ENCODE results near the gene CDCP2. TPM values are rescaled to one million over a fixed set of nuclear protein-coding genes. Genes with fewer than 3 reads are reported as not detected.

CDCP2 gene
- total and polyA plus RNA-seq, 2 donors (not counting 1 experiment from before 2014, with no cell fraction given) = 0.25 TPM; not detected in 1

GRCh38 chr1:54158071-54158470 lies 5.3 kb upstream of the CDCP2 start:
- TF ChIP-seq CTCF (IDR thresholded peaks at IDR 0.05) = no peak
- TF ChIP-seq EZH2 (IDR thresholded peaks at IDR 0.05; ENCODE audit: borderline replicate concordance, insufficient read depth, low read depth, low read length, poor library complexity, severe bottlenecking) = no peak
- CTCF ChIA-PET = no interaction called here
- Histone ChIP-seq H3K4me3 (ENCODE audit: control extremely low read depth in 1 of 5, extremely low read depth in 1 of 5, insufficient read depth in 1 of 5, low read depth in 2 of 5, low read length in 4 of 5) (no peak overlapping the region), H3K79me2 (ENCODE audit: control insufficient read depth, insufficient read depth, low read length) (no peaks in the 10 kb centered on the region), H3K27ac (ENCODE audit: low read length in 2 of 2) (no peak overlapping the region), H3K4me1 (ENCODE audit: control insufficient read depth in 2 of 2, insufficient read depth in 2 of 2, low read length in 2 of 2) (no peaks in the 10 kb centered on the region), H3K4me2 (replicated peaks; ENCODE audit: low read depth, low read length, poor library complexity, severe bottlenecking) (no peak overlapping the region), H3K9me3 (ENCODE audit: control extremely low read depth in 1 of 3, control insufficient read depth in 2 of 3, insufficient read depth in 1 of 3, low read length in 2 of 3) (no peaks in the 10 kb centered on the region), H2AFZ (ENCODE audit: insufficient read depth, low read depth, low read length, poor library complexity, severe bottlenecking) (no peak overlapping the region), H4K20me1 (ENCODE audit: control insufficient read depth, insufficient read depth, low read length, poor library complexity, severe bottlenecking) (no peaks in the 10 kb centered on the region), H3K27me3 (replicated peaks in 1 of 4; ENCODE audit: control extremely low read depth in 1 of 4, control insufficient read depth in 3 of 4, insufficient read depth in 4 of 4, low read length in 3 of 4) (no peaks in the 10 kb centered on the region), H3K9ac (ENCODE audit: low read length) (no peak overlapping the region), H3K36me3 (replicated peaks in 1 of 2; ENCODE audit: control extremely low read depth in 1 of 2, control insufficient read depth in 1 of 2, extremely low read depth in 1 of 2, insufficient read depth in 2 of 2, low read length in 1 of 2) (no peaks in the 10 kb centered on the region)
- intact Hi-C loops (cut with micrococcal nuclease) = no loop called here
- Mint-ChIP-seq H3K27ac (no peak overlapping the region), H3K9me3 (ENCODE audit: insufficient read depth) (no peaks in the 10 kb centered on the region), H3K27me3 (no peaks in the 10 kb centered on the region), H3K4me3 (no peak overlapping the region), H3K4me1 (no peaks in the 10 kb centered on the region)
- DNase-seq (no peak), ATAC-seq (ENCODE audit: low read depth) (no peak)
- POLR2A ChIA-PET = no interaction called here
- WGBS (ENCODE audit: insufficient coverage) = 94% methylated on average over 2 of the region's 3 CpGs

- Histone ChIP-seq H3K79me2 (ENCODE audit: control insufficient read depth, insufficient read depth, low read length) (no peaks in the 10 kb centered on the region), H2AFZ (ENCODE audit: insufficient read depth, low read depth, low read length, poor library complexity, severe bottlenecking) (no peak overlapping the region), H3K27ac (ENCODE audit: low read length in 2 of 2) (no peak overlapping the region), H3K9me3 (ENCODE audit: control extremely low read depth in 1 of 3, control insufficient read depth in 2 of 3, insufficient read depth in 1 of 3, low read length in 2 of 3) (no peaks in the 10 kb centered on the region), H3K27me3 (replicated peaks in 1 of 4; ENCODE audit: control extremely low read depth in 1 of 4, control insufficient read depth in 3 of 4, insufficient read depth in 4 of 4, low read length in 3 of 4) (no peaks in the 10 kb centered on the region), H4K20me1 (ENCODE audit: control insufficient read depth, insufficient read depth, low read length, poor library complexity, severe bottlenecking) (no peaks in the 10 kb centered on the region), H3K4me2 (replicated peaks; ENCODE audit: low read depth, low read length, poor library complexity, severe bottlenecking) (no peak overlapping the region), H3K4me3 (ENCODE audit: control extremely low read depth in 1 of 5, extremely low read depth in 1 of 5, insufficient read depth in 1 of 5, low read depth in 2 of 5, low read length in 4 of 5) (no peak overlapping the region), H3K36me3 (replicated peaks in 1 of 2; ENCODE audit: control extremely low read depth in 1 of 2, control insufficient read depth in 1 of 2, extremely low read depth in 1 of 2, insufficient read depth in 2 of 2, low read length in 1 of 2) (no peaks in the 10 kb centered on the region), H3K4me1 (ENCODE audit: control insufficient read depth in 2 of 2, insufficient read depth in 2 of 2, low read length in 2 of 2) (no peaks in the 10 kb centered on the region), H3K9ac (ENCODE audit: low read length) (no peak overlapping the region)
- H3K27ac Mint-ChIP-seq = no peak overlapping the region
- CTCF ChIA-PET = no interaction called here
- ATAC-seq (ENCODE audit: low read depth) (no peak), DNase-seq (no peak)
- no peaks in the 10 kb centered on the region for H3K4me1 Mint-ChIP-seq
- intact Hi-C loops (cut with micrococcal nuclease) = no loop called here
- no peak overlapping the region for H3K4me3 Mint-ChIP-seq
- H3K27me3 Mint-ChIP-seq = no peaks in the 10 kb centered on the region
- TF ChIP-seq CTCF (IDR thresholded peaks at IDR 0.05) (no peak), EZH2 (IDR thresholded peaks at IDR 0.05; ENCODE audit: borderline replicate concordance, insufficient read depth, low read depth, low read length, poor library complexity, severe bottlenecking) (no peak)
- WGBS (ENCODE audit: insufficient coverage) = 87% methylated on average over 3 of the region's 6 CpGs
- no peaks in the 10 kb centered on the region for H3K9me3 Mint-ChIP-seq (ENCODE audit: insufficient read depth)
- POLR2A ChIA-PET = no interaction called here
These were observed 4.6 kb upstream of the CDCP2 start for GRCh38 chr1:54157401-54157800.
